GM18858 (cell line): Measurements from ENCODE around the gene KLF3.

Experiments used
- ATAC-seq: cut with Tn5 transposase; IDR thresholded peaks from one replicate; pipeline ENCODE4 v1.9.1; 2021; ENCODE audit not compliant: unreplicated experiment

Gene KLF3

GRCh38 chr4:38654273-38654672 lies 9.7 kb upstream of the KLF3 start:
- no peak for ATAC-seq

GRCh38 chr4:38656111-38656510 lies 7.9 kb upstream of the KLF3 start:
- no peak for ATAC-seq

DNA sequence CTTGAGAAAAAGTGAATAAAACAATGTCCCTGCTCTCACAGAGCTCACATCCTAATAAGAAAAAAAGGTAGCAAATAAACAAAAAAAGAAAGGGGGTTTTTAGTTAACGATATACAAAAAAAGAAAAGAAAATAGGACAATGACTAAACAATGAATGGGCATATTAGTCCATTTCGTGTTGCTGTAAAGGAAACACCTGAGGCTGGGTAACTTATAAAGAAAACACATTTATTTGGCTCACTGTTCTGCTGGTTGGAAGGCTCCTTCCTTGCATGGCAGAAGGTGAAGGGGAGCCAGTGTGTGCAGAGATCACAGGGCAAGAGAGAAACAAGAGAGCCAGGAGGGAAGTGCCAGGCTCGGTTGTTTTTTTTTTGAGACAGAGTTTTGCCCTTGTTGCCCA lies 4.7 kb upstream of the KLF3 start:
- ATAC-seq: no peak

- no peak for ATAC-seq
Observed at GRCh38 chr4:38660838-38661237, 3.2 kb upstream of the KLF3 start.

GRCh38 chr4:38661371-38661770 lies 2.6 kb upstream of the KLF3 start:
- ATAC-seq: no peak

- ATAC-seq: no peak
Observed at GRCh38 chr4:38662522-38663089, 1.4 kb upstream of the KLF3 start.

DNA sequence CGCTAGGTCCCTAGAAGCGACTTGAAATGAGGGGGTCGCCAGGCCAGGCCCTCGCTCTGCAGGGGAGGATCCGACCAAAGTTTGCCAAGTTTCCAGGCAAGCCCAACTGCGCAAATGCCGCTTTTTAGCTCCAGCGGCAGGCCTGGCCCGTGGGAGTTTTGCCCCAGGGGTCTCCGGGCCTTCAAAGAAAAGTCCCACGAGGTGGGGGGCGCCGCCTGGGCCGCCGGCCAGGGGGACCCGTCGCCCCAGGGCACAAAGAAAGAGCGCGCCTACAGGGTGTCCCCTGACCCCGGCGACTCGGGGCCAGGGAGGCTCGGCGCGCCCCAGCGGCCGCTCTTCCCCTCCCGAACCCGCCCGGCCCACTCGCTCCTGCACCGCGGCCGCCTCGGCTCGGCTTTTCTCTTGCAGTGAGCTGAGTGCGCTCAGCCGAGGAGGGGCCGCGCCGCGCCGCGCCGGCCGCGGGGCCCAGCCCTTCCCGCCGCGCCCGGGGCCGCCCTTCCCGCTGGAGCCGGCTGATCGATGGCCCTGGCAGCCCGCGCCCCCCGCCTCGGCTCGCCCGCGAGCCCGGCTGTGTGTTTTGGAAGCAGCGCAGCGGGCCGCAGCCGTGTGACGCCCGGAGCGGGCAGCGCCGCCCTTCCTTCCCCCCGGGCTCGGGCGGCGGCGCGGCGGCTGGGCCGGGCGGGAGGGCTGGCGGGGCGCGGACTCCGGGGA lies 754 bp upstream of the KLF3 start:
- peak; percentile 22 for ATAC-seq

DNA sequence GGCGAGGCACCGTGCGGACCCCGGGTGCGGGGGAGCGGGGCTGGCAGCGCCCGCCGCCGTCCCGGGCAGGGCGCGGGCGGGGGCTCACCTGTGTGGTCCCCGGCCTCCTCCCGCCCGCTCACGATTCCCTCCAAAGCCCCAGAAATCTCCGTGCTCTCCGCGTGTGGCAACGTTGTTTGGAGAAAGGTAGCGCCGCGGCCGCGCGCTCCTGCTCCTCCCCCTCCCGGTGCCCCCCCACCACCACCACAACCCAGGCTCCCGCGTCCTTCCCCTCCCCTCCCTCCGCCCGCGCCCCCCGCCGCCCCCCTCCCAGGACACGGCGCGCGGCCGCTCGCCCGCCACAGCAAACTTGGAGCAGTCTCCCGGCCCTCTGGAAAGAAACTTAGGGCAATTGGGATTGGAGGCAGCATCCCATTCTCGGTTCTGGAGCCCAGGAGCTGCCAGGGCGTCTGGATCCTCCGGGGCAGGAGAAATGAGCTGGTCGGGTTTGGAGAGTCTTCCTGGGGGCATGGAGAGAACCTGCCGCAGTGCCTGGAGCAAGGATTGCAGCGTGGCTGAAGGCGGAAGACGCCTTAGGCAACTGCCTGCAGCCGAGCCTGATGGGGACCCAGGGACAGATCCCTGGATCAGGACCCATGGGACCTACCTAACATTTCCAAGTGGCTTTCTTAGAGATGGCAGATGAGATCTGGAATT lies 855 bp downstream of the KLF3 start:
- ATAC-seq: no peak

- no peak for ATAC-seq
Observed at GRCh38 chr4:38665551-38666411, 1.8 kb downstream of the KLF3 start.

DNA sequence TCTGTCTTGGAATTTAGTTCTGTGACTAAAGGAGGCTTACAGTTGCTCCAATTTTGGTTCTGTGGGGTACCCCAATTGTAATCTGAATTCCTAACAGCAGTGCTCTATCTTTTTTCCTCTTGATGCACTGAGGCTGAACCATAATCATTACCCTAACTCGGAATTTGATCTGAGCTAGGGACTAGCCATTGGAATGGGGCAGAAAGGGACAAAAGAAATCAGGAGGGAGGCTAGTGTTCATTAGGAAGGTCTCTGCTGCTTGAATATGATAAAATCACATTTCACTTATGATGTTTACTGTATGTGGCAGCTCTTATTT lies 2.7 kb downstream of the KLF3 start:
- no peak for ATAC-seq

GRCh38 chr4:38667085-38667893 lies 3.3 kb downstream of the KLF3 start:
- no peak for ATAC-seq

- ATAC-seq: no peak
Observed at GRCh38 chr4:38668203-38668971, 4.4 kb downstream of the KLF3 start.

GRCh38 chr4:38669208-38669607 lies 5.2 kb downstream of the KLF3 start:
- no peak for ATAC-seq

GRCh38 chr4:38670109-38670901 lies 6.3 kb downstream of the KLF3 start:
- ATAC-seq: no peak

DNA sequence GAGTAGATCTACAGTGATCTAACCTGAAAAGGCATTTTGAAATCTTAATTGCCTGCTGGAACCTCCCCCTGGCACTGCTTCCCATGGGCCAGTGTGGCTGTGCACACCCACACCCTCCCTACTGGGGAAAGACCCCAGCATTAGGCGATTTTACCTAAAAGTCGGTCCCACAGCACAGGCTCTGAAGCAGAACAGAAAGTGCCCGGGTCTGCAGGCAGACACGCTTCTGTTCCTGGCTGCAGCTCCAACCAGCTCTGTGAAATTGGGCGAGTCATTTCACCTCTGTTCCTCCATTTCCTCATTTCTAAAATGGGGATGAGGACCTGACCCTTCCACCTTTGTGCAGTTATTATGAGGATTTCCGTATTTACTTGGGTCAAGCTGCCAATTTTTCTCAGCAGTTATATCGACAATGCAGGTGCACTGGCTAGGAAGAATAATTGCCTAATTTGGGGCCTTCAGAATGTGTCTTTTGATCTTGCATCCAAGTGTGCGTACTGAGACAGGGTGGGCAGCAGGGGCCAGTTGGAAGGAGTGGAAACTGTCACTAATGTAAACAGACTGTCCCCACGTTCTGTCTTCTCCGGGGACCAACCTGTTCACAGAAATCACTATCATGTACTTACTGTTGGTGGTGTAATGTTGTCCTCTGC lies 7.1 kb downstream of the KLF3 start:
- peak; percentile 39 for ATAC-seq

DNA sequence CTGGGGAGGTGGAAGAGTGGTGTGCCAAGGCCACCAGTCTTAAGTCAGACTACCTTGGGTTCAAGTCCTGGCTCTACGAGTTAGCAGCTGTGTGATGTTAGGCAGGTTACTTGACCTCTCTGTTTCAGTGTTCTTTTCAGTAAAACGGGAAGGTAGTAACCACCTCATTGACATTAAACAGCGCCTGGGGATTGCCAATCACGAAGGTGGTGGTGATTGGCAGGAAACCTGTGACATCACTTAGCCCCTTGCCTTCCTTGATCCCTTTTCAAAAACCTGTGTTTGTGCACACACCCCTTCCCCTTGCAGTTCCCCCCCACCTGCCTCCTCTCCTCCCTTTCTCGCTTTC lies 7.6 kb downstream of the KLF3 start:
- no peak for ATAC-seq

- no peak for ATAC-seq
Observed at GRCh38 chr4:38672074-38672396, 8.0 kb downstream of the KLF3 start.

GRCh38 chr4:38672397-38673129 lies 8.6 kb downstream of the KLF3 start:
- no peak for ATAC-seq
